ENCODE measurements around the gene UNC13C. TPM values are rescaled to one million over a fixed set of nuclear protein-coding genes. Genes with fewer than 3 reads are reported as not detected.

Gene UNC13C
- total and polyA plus RNA-seq, 10 of the 15 experiments (the other 5 are each of a cell fraction or from before 2014, with no cell fraction given) = 9.9 to 81.3 (median 25.0) TPM

DNA sequence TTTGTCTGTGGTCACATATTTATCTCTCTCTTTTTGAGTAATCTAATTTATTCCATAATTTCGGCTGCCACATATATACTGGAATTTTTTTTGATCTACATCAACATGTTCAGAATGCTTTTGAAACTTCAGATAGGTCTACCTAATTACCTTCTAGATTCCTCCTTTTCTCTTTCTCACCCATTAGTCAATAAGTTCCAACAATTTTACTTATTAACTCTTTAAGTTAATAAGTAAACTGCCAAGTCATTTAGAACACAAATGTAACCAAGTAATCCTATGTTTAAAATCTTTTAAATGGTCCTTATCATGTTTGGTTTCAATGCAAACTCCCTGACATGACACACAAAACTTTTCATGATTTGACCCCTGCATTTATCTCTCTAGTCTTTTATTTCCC, 410.5 kb downstream of the UNC13C start (continued):
- TF ChIP-seq, protein P1, sequence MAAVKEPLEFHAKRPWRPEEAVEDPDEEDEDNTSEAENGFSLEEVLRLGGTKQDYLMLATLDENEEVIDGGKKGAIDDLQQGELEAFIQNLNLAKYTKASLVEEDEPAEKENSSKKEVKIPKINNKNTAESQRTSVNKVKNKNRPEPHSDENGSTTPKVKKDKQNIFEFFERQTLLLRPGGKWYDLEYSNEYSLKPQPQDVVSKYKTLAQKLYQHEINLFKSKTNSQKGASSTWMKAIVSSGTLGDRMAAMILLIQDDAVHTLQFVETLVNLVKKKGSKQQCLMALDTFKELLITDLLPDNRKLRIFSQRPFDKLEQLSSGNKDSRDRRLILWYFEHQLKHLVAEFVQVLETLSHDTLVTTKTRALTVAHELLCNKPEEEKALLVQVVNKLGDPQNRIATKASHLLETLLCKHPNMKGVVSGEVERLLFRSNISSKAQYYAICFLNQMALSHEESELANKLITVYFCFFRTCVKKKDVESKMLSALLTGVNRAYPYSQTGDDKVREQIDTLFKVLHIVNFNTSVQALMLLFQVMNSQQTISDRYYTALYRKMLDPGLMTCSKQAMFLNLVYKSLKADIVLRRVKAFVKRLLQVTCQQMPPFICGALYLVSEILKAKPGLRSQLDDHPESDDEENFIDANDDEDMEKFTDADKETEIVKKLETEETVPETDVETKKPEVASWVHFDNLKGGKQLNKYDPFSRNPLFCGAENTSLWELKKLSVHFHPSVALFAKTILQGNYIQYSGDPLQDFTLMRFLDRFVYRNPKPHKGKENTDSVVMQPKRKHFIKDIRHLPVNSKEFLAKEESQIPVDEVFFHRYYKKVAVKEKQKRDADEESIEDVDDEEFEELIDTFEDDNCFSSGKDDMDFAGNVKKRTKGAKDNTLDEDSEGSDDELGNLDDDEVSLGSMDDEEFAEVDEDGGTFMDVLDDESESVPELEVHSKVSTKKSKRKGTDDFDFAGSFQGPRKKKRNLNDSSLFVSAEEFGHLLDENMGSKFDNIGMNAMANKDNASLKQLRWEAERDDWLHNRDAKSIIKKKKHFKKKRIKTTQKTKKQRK (IDR thresholded peaks at IDR 0.05; ENCODE audit: low read depth, low read length) = no peak
- TF ChIP-seq ZBTB40 (IDR thresholded peaks at IDR 0.05; ENCODE audit: borderline replicate concordance) = no peak

DNA sequence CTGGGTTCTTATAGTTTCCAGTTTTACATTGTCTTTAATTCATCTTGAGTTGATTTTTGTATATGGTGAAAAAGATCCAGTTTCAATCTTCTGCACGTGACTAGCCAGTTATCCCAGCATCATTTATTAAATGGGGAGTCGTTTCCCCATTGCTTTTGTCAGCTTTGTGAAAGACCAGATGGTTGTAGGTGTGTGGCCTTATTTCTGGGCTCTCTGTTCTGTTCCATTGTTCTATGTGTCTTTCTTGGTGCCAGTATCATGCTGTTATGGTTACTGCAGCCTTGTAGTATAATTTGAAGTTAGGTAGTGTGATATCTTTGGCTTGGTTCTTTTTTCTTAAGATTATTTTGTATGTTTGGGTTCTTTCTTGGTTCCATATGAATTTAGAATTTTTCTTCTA, 432.2 kb downstream of the UNC13C start:
- Histone ChIP-seq H3K27me3 (replicated peaks in 1 of 2; ENCODE audit: control insufficient read depth in 2 of 2, insufficient read depth in 2 of 2, low read length in 1 of 2) (no peaks in the 10 kb centered on the region), H3K79me2 (ENCODE audit: control insufficient read depth, insufficient read depth, low read length) (no peaks in the 10 kb centered on the region), H4K20me1 (ENCODE audit: control insufficient read depth, insufficient read depth) (no peaks in the 10 kb centered on the region), H3K36me3 (ENCODE audit: control insufficient read depth in 2 of 2, insufficient read depth in 2 of 2, low read length in 1 of 2) (no peaks in the 10 kb centered on the region), H3K9ac (ENCODE audit: control insufficient read depth, insufficient read depth, low read length) (no peak overlapping the region), H3K4me1 (ENCODE audit: control insufficient read depth, insufficient read depth, low read length) (no peaks in the 10 kb centered on the region), H2AFZ (ENCODE audit: control insufficient read depth, low read depth, low read length) (no peak overlapping the region), H3K4me2 (ENCODE audit: control insufficient read depth, insufficient read depth) (no peak overlapping the region), H3K27ac (ENCODE audit: control insufficient read depth, insufficient read depth) (no peak overlapping the region), H3K4me3 (no peak overlapping the region), H3K9me3 (replicated peaks; ENCODE audit: control insufficient read depth, insufficient read depth, low read length) (no peaks in the 10 kb centered on the region)
- DNase-seq (ENCODE audit: low read depth, low spot score) (no peak), FAIRE-seq (no peak), ATAC-seq (no peak)
- ChIA-PET POLR2A (no interaction called here), CTCF (no interaction called here), SMC1A (ENCODE audit: uncharacterized antibody, unreplicated experiment) (interaction anchor here (0.7 kb wide), 1 partner anchor 92 kb away, joined by 4 read pairs; no protein-coding TSS in a partner anchor), RAD21 (ENCODE audit: unreplicated experiment) (no interaction called here)
- in situ Hi-C loops (cut with MboI) = no loop called here
- 0% methylated on average over 2 of the region's 2 CpGs for WGBS (ENCODE audit: insufficient coverage, insufficient replicate concordance, low lambda C conversion rate, missing lambda C conversion rate)
- BruUV-seq (replicated peaks) = no TSS peak
- intact Hi-C loops (cut with micrococcal nuclease; ENCODE audit: unreplicated experiment) = loop anchor here (10.0 kb wide), 1 partner anchor 56 kb away; no protein-coding TSS in a partner anchor
- TF ChIP-seq MEF2A (IDR thresholded peaks at IDR 0.05; ENCODE audit: insufficient read depth, low read depth, low read length) (no peak), BHLHE40 (IDR thresholded peaks at IDR 0.05; ENCODE audit: borderline replicate concordance in 1 of 2, low read depth in 2 of 2, low read length in 1 of 2) (0 out of 4 replicates have a peak, but pooled peaks of 1 of the 2 experiments have one; percentile 13), FOS (IDR thresholded peaks at IDR 0.05; ENCODE audit: borderline replicate concordance, extremely low read depth, insufficient read length) (no peak), MTA2 (IDR thresholded peaks at IDR 0.05; ENCODE audit: low read depth) (no peak)

Measured in GM12878 (cell line).